Prostate gland (tissue), 2 donors: ENCODE data around the gene NLRP9. TPM values are rescaled to one million over a fixed set of nuclear protein-coding genes. Genes with fewer than 3 reads are reported as not detected.

ENCODE experiments used
- DNase-seq: peaks from one replicate; pipeline ENCODE4 v3.0.0-alpha.2; 2019; ENCODE audit warnings: low spot score
- H3K27ac ChIP-seq, 2 donors: fragments of 200-600 bp; sonication (generic); 2 replicates each; pipeline ENCODE4 v1.5.1; 2017 to 2019
- H3K27me3 ChIP-seq: fragments of 200-600 bp; sonication (generic); replicated peaks from 2 replicates; pipeline ENCODE4 v1.5.1; 2019; ENCODE audit not compliant: insufficient read depth
- H3K36me3 ChIP-seq, 2 donors: fragments of 200-600 bp; sonication (generic); 1 replicate in 1 of 2; 2 replicates in 1 of 2; pipeline versions ENCODE4 v1.5.1 to v1.8.1; 2017 to 2019
- H3K4me1 ChIP-seq: fragments of 200-600 bp; sonication (generic); replicated peaks from 2 replicates; pipeline ENCODE4 v1.5.1; 2019
- H3K4me3 ChIP-seq, 2 donors: fragments of 200-600 bp; sonication (generic); 2 replicates each; pipeline ENCODE4 v1.5.1; 2017 to 2019
- H3K9me3 ChIP-seq: fragments of 200-600 bp; sonication (generic); 2 replicates; pipeline ENCODE4 v1.5.1; 2017
- POLR2A ChIP-seq: fragments of 450-650 bp; IDR thresholded peaks from one replicate; pipeline ENCODE4 v1.6.1; 2016; ENCODE audit warnings: antibody characterized with exemption, mild to moderate bottlenecking
- POLR2AphosphoS5 ChIP-seq: sonication (generic); formaldehyde crosslinking; IDR thresholded peaks from one replicate; pipeline ENCODE4 v1.6.1; 2017; ENCODE audit warnings: antibody characterized with exemption
- WGBS: methylation state at CpG from one replicate; pipeline ENCODE4 v1.1.5; 2018; 5-methylcytosine and 5-hydroxymethylcytosine counted together
- intact Hi-C: fragments of 100-400 bp; cut with DNase I; formaldehyde crosslinking; loops from one replicate; pipeline ENCODE4 v1.14.2; 2022
- total RNA-seq, 2 donors: library from RNA; depleted of rRNA; stranded (reverse); fragments of >200 nt; gene quantifications; one replicate each; pipeline ENCODE4 v1.1.0, GENCODE V29; 2016
- TF ChIP-seq, protein P1 (sequence below), 4 experiments: fragments of 200-600 bp in 2 of 4; fragments of 450-650 bp in 2 of 4; sonication (generic) in 2 of 4; IDR thresholded peaks; 1 replicate in 3 of 4; 2 replicates in 1 of 4; pipeline ENCODE4 v1.5.1; 2016 to 2019; ENCODE audit warnings: antibody characterized with exemption in 4 of 4, mild to moderate bottlenecking in 2 of 4, moderate library complexity in 2 of 4

The NLRP9 gene
- total RNA-seq, 2 donors from 2014 or later = 4.0 TPM; not detected in 1

GRCh38 chr19:55703790-55704215 lies 34.4 kb downstream of the NLRP9 start:
- H3K27ac ChIP-seq = no peak overlapping the region
- H3K36me3 ChIP-seq = no peaks in the 10 kb centered on the region
- no peaks in the 10 kb centered on the region for H3K27me3 ChIP-seq
- 59% methylated on average over 38 of the region's 38 CpGs for WGBS
- TF ChIP-seq POLR2A = no peak
- TF ChIP-seq, protein P1, sequence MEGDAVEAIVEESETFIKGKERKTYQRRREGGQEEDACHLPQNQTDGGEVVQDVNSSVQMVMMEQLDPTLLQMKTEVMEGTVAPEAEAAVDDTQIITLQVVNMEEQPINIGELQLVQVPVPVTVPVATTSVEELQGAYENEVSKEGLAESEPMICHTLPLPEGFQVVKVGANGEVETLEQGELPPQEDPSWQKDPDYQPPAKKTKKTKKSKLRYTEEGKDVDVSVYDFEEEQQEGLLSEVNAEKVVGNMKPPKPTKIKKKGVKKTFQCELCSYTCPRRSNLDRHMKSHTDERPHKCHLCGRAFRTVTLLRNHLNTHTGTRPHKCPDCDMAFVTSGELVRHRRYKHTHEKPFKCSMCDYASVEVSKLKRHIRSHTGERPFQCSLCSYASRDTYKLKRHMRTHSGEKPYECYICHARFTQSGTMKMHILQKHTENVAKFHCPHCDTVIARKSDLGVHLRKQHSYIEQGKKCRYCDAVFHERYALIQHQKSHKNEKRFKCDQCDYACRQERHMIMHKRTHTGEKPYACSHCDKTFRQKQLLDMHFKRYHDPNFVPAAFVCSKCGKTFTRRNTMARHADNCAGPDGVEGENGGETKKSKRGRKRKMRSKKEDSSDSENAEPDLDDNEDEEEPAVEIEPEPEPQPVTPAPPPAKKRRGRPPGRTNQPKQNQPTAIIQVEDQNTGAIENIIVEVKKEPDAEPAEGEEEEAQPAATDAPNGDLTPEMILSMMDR (IDR thresholded peaks at IDR 0.05) = peak in 3 of 4 experiments; percentile 29 to 48 (median 39)
- no peak overlapping the region for H3K4me3 ChIP-seq
- no peak for DNase-seq
- H3K9me3 ChIP-seq = no peaks in the 10 kb centered on the region
- intact Hi-C loops = no loop called here
- H3K4me1 ChIP-seq = no peaks in the 10 kb centered on the region

DNA sequence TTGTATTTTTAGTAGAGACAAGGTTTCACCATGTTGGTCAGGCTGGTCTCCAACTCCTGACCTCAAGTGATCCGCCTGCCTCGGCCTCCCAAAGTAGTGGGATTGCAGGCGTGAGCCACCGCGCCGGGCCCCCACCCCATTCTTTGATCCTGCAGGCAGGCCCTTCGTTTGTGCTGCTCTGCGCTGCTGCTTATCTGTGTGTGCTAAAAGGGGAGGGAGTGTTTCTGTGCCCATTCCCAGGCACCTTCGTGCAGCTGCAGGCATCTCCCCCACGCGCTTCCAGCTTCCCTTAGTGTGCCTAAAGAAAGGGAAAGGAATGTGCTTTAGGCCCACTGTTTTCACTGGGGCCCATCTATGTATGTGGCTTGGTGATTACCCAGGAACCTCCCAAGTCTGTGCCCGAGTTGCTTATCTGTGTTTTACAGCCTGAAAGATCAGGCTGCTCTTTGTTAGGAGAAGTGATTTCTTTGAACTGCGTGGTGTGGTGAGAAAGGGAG lies 36.0 kb downstream of the NLRP9 start:
- intact Hi-C loops = no loop called here
- H3K36me3 ChIP-seq = no peaks in the 10 kb centered on the region
- DNase-seq = no peak
- no peaks in the 10 kb centered on the region for H3K27me3 ChIP-seq
- H3K27ac ChIP-seq = no peak overlapping the region
- TF ChIP-seq POLR2A = no peak
- no peak for TF ChIP-seq POLR2AphosphoS5
- TF ChIP-seq, protein P1 (IDR thresholded peaks at IDR 0.05) = no peak
- H3K9me3 ChIP-seq = no peaks in the 10 kb centered on the region
- no peak overlapping the region for H3K4me3 ChIP-seq
- H3K4me1 ChIP-seq = no peaks in the 10 kb centered on the region
- WGBS = 61% methylated on average over 13 of the region's 13 CpGs

DNA sequence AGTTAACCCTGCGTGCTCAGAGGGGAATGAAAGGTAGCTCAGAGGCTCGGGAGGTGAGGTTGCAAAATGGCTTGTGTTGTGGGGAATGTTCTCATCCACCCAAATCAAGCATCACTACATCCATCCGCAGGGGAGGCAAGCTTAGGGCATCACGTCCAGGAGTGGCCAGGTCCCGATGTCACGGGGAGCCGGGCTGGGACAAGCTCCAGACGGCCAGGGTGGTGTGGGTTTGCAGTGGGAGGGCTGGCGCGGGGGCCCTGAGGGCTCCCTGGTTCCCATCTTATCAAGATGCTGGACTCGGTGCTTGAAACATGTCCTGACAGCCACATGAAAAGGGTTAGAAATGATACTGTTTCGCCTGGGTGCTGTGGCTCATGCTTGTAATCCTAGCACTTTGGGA lies 37.4 kb downstream of the NLRP9 start:
- no peak for TF ChIP-seq POLR2AphosphoS5
- TF ChIP-seq, protein P1 (IDR thresholded peaks at IDR 0.05) = no peak
- no peak for TF ChIP-seq POLR2A
- Histone ChIP-seq H3K36me3 (peaks cover 0 to 8% of the 10 kb centered on the region in 2 donors), H3K4me1 (no peaks in the 10 kb centered on the region), H3K9me3 (no peaks in the 10 kb centered on the region), H3K27ac (no peak overlapping the region), H3K27me3 (no peaks in the 10 kb centered on the region), H3K4me3 (no peak overlapping the region)
- WGBS = 85% methylated on average over 12 of the region's 12 CpGs
- intact Hi-C loops = no loop called here
- DNase-seq = no peak

DNA sequence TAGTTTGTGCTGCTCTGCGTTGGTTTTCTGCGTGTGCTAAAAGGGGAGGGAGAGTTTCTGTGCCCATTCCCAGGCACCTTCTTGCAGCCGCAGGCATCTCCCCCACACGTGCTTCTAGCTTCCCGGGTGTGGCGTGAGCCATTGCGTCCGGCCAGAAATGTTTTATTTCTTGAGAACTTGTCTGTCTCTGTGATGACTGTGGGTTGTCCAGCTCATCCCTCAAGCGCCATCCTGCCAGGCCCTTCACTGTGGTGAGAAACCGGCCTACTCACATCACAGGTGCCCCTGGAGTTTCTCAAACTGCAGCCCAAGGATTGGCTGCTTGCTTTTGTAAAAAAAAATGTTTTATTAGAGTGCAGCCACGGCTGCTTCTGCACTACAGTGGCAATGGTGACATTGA lies 39.0 kb downstream of the NLRP9 start:
- TF ChIP-seq POLR2A = no peak
- no peak for TF ChIP-seq POLR2AphosphoS5
- TF ChIP-seq, protein P1 (IDR thresholded peaks at IDR 0.05) = no peak
- Histone ChIP-seq H3K4me1 (no peaks in the 10 kb centered on the region), H3K9me3 (no peaks in the 10 kb centered on the region), H3K27me3 (no peaks in the 10 kb centered on the region), H3K36me3 (peaks cover 0 to 24% of the 10 kb centered on the region in 2 donors), H3K4me3 (no peak overlapping the region), H3K27ac (no peak overlapping the region)
- no peak for DNase-seq
- 82% methylated on average over 11 of the region's 11 CpGs for WGBS
- intact Hi-C loops = no loop called here

DNA sequence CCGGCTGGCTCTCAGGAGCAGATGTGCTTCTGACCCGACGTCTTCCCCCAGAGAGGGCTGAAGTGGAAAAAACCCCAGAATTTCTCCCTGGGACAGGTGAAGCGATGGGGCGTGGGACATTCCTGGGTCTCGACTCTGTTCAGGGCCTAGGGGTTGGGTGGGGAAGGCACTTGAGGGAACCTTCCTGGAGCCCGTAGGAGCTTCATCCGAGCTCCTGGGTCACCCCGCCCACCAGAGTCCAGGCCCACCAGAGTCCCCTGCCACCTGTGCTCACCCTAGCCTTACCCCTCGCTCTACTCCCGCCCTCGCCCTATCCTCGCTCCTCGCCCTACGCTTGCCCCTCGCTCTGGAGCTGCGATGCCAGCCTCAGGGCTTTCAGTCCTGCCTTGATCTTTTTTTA lies 39.9 kb downstream of the NLRP9 start:
- 92% methylated on average over 17 of the region's 17 CpGs for WGBS
- peaks cover 2 to 33% of the 10 kb centered on the region in 2 donors for H3K36me3 ChIP-seq

More for the DNA sequence above, 39.9 kb downstream of the NLRP9 start:
- TF ChIP-seq, protein P1 (IDR thresholded peaks at IDR 0.05) = no peak
- TF ChIP-seq POLR2AphosphoS5 (no peak), POLR2A (no peak)
- H3K4me1 ChIP-seq = no peaks in the 10 kb centered on the region
- no peaks in the 10 kb centered on the region for H3K27me3 ChIP-seq
- H3K4me3 ChIP-seq = no peak overlapping the region
- intact Hi-C loops = no loop called here
- no peak for DNase-seq
- no peaks in the 10 kb centered on the region for H3K9me3 ChIP-seq
- no peak overlapping the region for H3K27ac ChIP-seq
